Kidney glomerular epithelial cell (primary cell): Measurements from ENCODE around the gene CALML6.
"Not testable (repeated sequence)": the region's sequence is repeated elsewhere in the genome, so short reads cannot be mapped to it uniquely, and the experiment has no call there.

Source experiments
- DNase-seq: peaks from one replicate; lab custom pipeline; 2025; lab: John Stamatoyannopoulos, UW

CALML6 gene

GRCh38 chr1:1925437-1926345, 10.6 kb downstream of the CALML6 start:
- DNase-seq = no peak

DNA sequence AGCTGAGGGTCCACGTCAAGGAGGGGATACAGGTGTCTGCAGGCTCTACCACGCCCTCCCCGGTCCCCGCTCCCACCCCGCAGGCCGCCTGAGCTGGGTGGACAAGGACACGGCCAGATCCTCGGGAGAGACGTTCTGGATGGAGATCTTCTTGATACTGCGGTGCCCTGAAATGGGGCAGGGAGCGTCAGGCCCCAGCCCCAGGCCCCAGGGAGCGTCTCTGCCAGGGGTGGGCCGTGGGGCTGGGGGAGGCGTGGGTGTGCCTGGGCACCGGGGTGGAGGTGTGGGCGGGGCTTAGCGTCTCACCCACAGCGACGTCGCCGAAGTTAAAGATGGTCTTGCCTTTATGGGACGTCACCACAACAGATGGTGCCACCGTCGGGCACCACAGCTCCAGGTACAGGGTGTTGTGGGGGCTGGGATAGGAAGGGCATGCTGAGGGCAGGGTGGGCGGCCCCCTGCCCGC, 11.3 kb downstream of the CALML6 start:
- no peak for DNase-seq

GRCh38 chr1:1926886-1927660, 12.0 kb downstream of the CALML6 start:
- no peak for DNase-seq

GRCh38 chr1:1927751-1928150, 12.7 kb downstream of the CALML6 start:
- DNase-seq = no peak

DNA sequence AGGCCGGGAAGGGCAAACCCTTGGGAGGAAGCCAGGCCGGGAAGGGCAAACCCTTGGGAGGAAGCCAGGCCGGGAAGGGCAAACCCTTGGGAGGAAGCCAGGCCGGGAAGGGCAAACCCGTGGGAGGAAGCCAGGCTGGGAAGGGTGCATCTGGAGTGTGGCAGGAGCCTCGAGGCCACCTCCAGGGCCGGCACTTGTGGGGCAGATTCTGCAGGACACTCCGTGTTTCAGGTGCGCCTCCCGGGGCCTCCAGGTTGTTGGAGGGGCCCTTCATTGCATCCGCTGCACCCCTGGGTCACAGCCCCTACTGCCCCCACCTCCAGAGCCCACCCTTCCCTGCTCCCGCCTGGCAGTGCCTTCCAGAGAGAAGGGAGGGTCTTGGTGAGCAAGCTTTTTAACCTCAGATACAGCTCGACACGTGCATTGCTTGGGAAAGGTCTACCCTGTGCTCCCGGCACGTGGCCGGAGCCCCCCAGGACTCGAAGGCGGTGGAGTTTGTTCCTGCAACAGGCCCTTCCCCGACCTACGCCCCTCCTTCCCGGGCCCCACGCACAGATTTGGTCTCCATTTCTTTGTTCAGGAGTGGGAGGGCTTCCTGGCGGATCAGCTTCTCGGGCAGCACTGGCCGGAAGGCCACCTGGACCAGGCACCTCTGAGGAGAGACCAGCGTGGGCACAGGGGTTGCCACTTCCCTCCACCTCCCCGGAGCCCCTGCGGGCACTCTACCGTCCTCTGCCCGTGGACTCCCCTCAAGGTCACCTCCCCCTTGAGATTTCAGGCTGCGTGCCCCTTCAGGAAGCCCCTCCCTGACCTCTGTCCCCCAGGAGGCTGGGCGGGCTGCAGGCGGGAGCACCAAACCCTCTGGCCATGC, 13.4 kb downstream of the CALML6 start:
- DNase-seq = no peak

DNA sequence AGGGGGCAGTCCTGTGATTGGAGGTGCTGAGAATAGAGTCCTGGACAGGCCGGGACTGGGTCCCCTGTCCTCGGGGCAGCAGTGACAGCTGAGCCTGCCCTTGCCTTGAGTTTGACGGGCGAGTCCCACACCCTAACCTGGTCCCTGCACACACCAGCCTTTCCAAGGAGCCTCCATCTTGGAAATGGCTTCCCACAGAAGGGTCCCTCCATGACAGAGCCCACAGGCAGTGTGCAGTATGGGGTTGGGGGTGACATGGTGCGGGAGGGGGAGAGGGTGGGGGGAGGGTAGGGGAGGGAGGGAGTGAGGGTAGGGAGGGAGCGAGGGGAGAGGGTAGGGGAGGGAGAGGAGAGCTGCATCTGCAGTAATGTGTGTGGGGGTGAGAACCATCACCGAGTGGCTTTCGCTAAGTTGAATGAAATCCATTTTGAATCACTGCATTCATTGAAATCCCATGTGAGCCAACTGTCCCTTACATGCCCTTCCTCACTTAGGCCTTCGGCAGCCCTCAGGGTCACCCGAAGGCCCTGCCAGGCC, 14.1 kb downstream of the CALML6 start:
- no peak for DNase-seq

- DNase-seq = no peak
Observed at GRCh38 chr1:1929639-1930545, 14.8 kb downstream of the CALML6 start.

- DNase-seq = not testable (repeated sequence)
Observed at GRCh38 chr1:1934848-1935247, 19.8 kb downstream of the CALML6 start.

- DNase-seq = no peak
Observed at GRCh38 chr1:1937061-1937460, 22.0 kb downstream of the CALML6 start.

DNA sequence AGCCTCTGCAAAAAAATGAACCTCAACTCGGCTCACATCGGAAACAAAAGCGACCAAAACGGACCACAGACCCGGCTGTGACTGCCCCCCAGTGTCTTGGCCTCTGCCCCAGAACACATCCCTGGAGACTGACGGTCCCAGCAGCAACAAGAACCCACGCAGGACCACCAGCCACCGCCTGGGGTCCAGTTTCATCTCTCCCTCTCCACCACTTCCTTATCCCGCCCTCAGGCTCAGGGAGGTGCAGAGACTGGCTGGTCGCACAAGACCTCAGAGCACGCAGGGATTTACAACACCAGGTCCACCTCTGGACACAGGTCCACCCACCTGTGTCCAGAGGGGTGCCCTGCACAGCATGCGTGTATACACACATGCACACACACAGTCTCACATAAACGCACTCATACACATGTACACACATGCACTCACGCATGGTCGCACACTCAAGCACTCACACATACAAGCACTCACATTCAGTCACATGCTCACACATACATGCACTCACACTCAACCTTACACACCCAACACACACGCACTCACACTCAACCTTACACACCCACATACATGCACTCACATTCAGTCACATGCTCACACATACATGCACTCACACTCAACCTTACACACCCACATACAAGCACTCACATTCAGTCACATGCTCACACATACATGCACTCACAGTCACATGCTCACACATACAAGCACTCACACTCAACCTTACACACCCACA, 22.7 kb downstream of the CALML6 start:
- DNase-seq = no peak

- no peak for DNase-seq
Observed at GRCh38 chr1:1938276-1938573, 23.2 kb downstream of the CALML6 start.

- no peak for DNase-seq
Observed at GRCh38 chr1:1938613-1939295, 23.7 kb downstream of the CALML6 start.

DNA sequence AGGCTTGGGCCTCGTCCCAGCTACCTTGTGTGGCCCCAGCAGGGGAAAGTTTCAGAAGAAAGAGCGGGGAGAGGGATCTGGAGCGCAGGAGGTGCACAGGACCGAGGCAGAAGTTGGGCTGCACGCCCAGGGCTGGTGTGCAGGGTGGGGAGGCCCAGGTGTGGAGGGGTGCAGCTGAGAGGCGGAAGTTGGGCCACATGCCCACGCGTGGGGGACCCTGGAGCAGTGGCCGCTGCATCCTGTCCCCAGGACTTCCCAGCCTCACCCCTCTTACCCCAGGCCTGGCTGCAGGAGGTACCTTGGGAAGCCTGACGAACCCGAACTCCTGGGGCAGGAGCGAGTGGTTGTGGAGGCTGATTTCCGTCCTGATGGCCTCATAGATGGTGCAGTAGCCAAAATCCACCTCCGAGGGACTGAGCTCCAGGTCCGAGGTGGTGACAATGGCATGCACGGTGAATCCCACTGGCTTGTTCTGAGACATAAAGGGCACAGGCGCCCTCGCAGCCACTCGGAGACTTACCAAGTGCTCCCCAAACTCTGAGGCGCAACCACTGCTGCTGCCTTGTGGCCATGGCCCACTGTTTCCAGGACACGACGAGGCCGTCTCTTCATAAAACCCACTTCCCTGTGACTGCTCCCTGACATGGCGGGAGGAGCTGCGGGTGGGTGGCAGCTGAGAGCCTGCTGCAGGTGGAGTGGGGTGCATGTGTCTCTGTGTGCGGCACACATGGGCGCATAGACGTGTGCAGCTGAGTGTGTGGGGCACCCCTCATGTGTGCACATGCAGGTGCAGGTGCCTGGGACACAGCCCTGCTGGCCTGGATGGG, 24.4 kb downstream of the CALML6 start:
- no peak for DNase-seq

GRCh38 chr1:1940123-1940425, 25.0 kb downstream of the CALML6 start:
- no peak for DNase-seq

GRCh38 chr1:1941211-1941841, 26.3 kb downstream of the CALML6 start:
- no peak for DNase-seq

DNA sequence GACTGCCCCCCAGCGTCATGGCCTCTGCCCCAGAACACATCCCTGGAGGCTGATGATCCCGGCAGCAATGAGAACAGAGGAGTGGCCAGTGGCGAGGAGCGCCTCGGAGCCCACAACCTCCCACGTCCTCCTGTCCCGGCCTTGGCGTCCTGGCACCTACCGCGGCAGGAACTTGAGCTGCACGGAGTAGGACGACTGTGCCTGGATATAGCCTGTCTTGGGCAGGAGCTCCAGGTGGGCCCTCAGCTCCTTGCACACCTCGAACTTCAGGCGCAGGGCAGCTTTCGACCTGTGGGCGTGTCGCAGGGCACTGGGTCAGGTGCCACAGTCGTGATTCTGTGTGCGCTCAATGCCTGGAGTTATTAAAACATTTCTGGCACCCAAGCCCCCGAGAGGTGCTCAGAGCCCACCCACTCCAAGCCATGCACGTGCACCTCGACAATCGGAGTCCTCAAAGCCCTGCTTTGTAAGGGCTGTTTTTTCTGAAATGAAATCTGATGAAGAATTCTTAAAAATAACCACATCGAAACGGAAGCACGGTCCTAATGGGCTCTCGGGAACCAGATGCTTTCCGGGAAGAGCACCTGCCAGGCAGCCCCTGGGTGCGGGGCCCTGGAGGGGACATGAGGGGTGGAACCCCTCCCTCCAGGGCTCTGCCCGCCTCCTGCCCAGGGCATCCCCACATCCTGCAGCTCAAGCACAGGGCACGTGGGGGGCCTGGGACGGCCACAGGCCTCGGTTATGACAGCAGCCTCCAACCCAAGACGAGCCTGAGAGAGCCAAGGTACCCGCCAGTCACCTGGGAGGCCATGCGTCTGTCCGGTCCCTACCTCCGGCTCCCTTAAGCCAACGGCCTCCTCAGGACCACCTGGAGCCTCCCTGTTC, 27.1 kb downstream of the CALML6 start:
- DNase-seq = no peak
